Astrocyte (in vitro differentiated cells and primary cell): ENCODE measurements around the gene KRT7. TPM values are rescaled to one million over a fixed set of nuclear protein-coding genes. Genes with fewer than 3 reads are reported as not detected.

ENCODE experiments used
- DNase-seq: peaks from one replicate; pipeline ENCODE4 v3.0.0-alpha.2; 2010; ENCODE audit warnings: low read depth
- FAIRE-seq: peaks from 2 replicates; lab custom pipeline; 2011; peaks lifted over from hg19 to GRCh38; lab: Jason Lieb, UNC
- H2AFZ ChIP-seq: 2 replicates; pipeline ENCODE4 v1.6.0; 2012; ENCODE audit warnings: low read depth, low read length, inconsistent platforms
- H3K27ac ChIP-seq: 2 replicates; pipeline ENCODE4 v1.5.1; 2011; ENCODE audit warnings: low read depth, low read length, inconsistent platforms
- H3K27me3 ChIP-seq: 2 replicates; pipeline ENCODE4 v1.6.0; 2011; ENCODE audit warnings: low read length, inconsistent platforms; ENCODE audit not compliant: insufficient read depth
- H3K36me3 ChIP-seq: 2 replicates; pipeline ENCODE4 v1.5.1; 2011; ENCODE audit warnings: low read length, inconsistent platforms; ENCODE audit not compliant: insufficient read depth
- H3K4me1 ChIP-seq: 2 replicates; pipeline ENCODE4 v1.5.1; 2011; ENCODE audit warnings: low read length, inconsistent platforms; ENCODE audit not compliant: insufficient read depth
- H3K4me2 ChIP-seq: 2 replicates; pipeline ENCODE4 v1.6.0; 2012; ENCODE audit warnings: low read length, inconsistent platforms
- H3K4me3 ChIP-seq: 2 replicates; pipeline ENCODE4 v1.5.1; 2011; ENCODE audit warnings: low read depth, mild to moderate bottlenecking, low read length, inconsistent platforms; ENCODE audit not compliant: insufficient read depth
- H3K79me2 ChIP-seq: 2 replicates; pipeline ENCODE4 v1.6.0; 2012; ENCODE audit warnings: mild to moderate bottlenecking, low read length, inconsistent platforms; ENCODE audit not compliant: insufficient read depth
- H3K9ac ChIP-seq: 2 replicates; pipeline ENCODE4 v1.6.0; 2012; ENCODE audit warnings: mild to moderate bottlenecking, low read length, inconsistent platforms
- H3K9me3 ChIP-seq: 2 replicates; pipeline ENCODE4 v1.5.1; 2012; ENCODE audit warnings: low read depth, mild to moderate bottlenecking, low read length, inconsistent platforms; ENCODE audit not compliant: insufficient read depth
- H4K20me1 ChIP-seq: 2 replicates; pipeline ENCODE4 v1.6.0; 2012; ENCODE audit warnings: low read length, inconsistent platforms; ENCODE audit not compliant: insufficient read depth
- H3K27ac Mint-ChIP-seq: one replicate; pipeline ENCODE4 v1.8.0; 2021; ENCODE audit warnings: mild to moderate bottlenecking, mixed read lengths; ENCODE audit not compliant: unreplicated experiment
- H3K27me3 Mint-ChIP-seq: one replicate; pipeline ENCODE4 v1.8.0; 2021; ENCODE audit warnings: low read depth, mixed read lengths; ENCODE audit not compliant: unreplicated experiment
- H3K36me3 Mint-ChIP-seq: one replicate; pipeline ENCODE4 v1.8.0; 2021; ENCODE audit warnings: low read depth, mixed read lengths; ENCODE audit not compliant: unreplicated experiment
- H3K4me1 Mint-ChIP-seq: one replicate; pipeline ENCODE4 v1.8.0; 2021; ENCODE audit warnings: low read depth, mixed read lengths; ENCODE audit not compliant: unreplicated experiment
- H3K4me3 Mint-ChIP-seq: one replicate; pipeline ENCODE4 v1.8.0; 2021; ENCODE audit warnings: mild to moderate bottlenecking, moderate library complexity, mixed read lengths; ENCODE audit not compliant: unreplicated experiment
- H3K9me3 Mint-ChIP-seq: one replicate; pipeline ENCODE4 v1.8.0; 2021; ENCODE audit warnings: mild to moderate bottlenecking, mixed read lengths; ENCODE audit not compliant: unreplicated experiment
- EZH2 ChIP-seq: IDR thresholded peaks from 2 replicates; pipeline ENCODE4 v1.6.1; 2012; ENCODE audit warnings: mild to moderate bottlenecking, low read length, inconsistent platforms; ENCODE audit not compliant: insufficient read depth
- total RNA-seq: library from RNA; stranded (reverse); gene quantifications from 2 replicates; pipeline ENCODE4 v1.2.1, GENCODE V29; 2021
- TF ChIP-seq, protein P1 (sequence below): IDR thresholded peaks from 2 replicates; pipeline ENCODE4 v1.5.1; 2011; ENCODE audit warnings: low read depth, mild to moderate bottlenecking, inconsistent platforms, low read length, moderate library complexity; ENCODE audit not compliant: insufficient read depth

The KRT7 gene
- total RNA-seq, 1 donor from 2014 or later: 149 TPM

- no peaks in the 10 kb centered on the region for H3K9me3 ChIP-seq
- H3K27ac ChIP-seq: no peak overlapping the region
- H3K4me3 ChIP-seq: no peak overlapping the region
- Mint-ChIP-seq H3K27me3 (peaks cover 5% of the 10 kb centered on the region), H3K27ac (no peak overlapping the region), H3K9me3 (peaks cover 13% of the 10 kb centered on the region), H3K4me3 (no peak overlapping the region), H3K36me3 (no peaks in the 10 kb centered on the region), H3K4me1 (peaks cover 22% of the 10 kb centered on the region)
- FAIRE-seq: peak; percentile 17
- H3K4me2 ChIP-seq: no peak overlapping the region
- H2AFZ ChIP-seq: no peak overlapping the region
- peaks cover 19% of the 10 kb centered on the region for H3K4me1 ChIP-seq
- H3K79me2 ChIP-seq: no peaks in the 10 kb centered on the region
- H3K27me3 ChIP-seq: no peaks in the 10 kb centered on the region
- H3K9ac ChIP-seq: no peak overlapping the region
- no peak for DNase-seq
- H4K20me1 ChIP-seq: no peaks in the 10 kb centered on the region
- H3K36me3 ChIP-seq: no peaks in the 10 kb centered on the region
- TF ChIP-seq, protein P1, sequence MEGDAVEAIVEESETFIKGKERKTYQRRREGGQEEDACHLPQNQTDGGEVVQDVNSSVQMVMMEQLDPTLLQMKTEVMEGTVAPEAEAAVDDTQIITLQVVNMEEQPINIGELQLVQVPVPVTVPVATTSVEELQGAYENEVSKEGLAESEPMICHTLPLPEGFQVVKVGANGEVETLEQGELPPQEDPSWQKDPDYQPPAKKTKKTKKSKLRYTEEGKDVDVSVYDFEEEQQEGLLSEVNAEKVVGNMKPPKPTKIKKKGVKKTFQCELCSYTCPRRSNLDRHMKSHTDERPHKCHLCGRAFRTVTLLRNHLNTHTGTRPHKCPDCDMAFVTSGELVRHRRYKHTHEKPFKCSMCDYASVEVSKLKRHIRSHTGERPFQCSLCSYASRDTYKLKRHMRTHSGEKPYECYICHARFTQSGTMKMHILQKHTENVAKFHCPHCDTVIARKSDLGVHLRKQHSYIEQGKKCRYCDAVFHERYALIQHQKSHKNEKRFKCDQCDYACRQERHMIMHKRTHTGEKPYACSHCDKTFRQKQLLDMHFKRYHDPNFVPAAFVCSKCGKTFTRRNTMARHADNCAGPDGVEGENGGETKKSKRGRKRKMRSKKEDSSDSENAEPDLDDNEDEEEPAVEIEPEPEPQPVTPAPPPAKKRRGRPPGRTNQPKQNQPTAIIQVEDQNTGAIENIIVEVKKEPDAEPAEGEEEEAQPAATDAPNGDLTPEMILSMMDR: no peak
- no peak for TF ChIP-seq EZH2
Observed at GRCh38 chr12:52224151-52224550, 8.9 kb upstream of the KRT7 start.

GRCh38 chr12:52225752-52226151 lies 7.3 kb upstream of the KRT7 start:
- H3K9me3 ChIP-seq: no peaks in the 10 kb centered on the region
- Mint-ChIP-seq H3K27ac (no peak overlapping the region), H3K9me3 (peaks cover 13% of the 10 kb centered on the region), H3K4me1 (peaks cover 37% of the 10 kb centered on the region), H3K4me3 (no peak overlapping the region), H3K36me3 (no peaks in the 10 kb centered on the region), H3K27me3 (no peaks in the 10 kb centered on the region)
- FAIRE-seq (no peak), DNase-seq (no peak)
- H3K36me3 ChIP-seq: no peaks in the 10 kb centered on the region
- no peaks in the 10 kb centered on the region for H4K20me1 ChIP-seq
- H2AFZ ChIP-seq: no peak overlapping the region
- no peak overlapping the region for H3K4me3 ChIP-seq
- no peaks in the 10 kb centered on the region for H3K79me2 ChIP-seq
- no peak overlapping the region for H3K4me2 ChIP-seq
- peaks cover 32% of the 10 kb centered on the region for H3K4me1 ChIP-seq
- no peak overlapping the region for H3K27ac ChIP-seq
- TF ChIP-seq, protein P1: no peak
- no peak for TF ChIP-seq EZH2
- H3K9ac ChIP-seq: no peak overlapping the region
- no peaks in the 10 kb centered on the region for H3K27me3 ChIP-seq

DNA sequence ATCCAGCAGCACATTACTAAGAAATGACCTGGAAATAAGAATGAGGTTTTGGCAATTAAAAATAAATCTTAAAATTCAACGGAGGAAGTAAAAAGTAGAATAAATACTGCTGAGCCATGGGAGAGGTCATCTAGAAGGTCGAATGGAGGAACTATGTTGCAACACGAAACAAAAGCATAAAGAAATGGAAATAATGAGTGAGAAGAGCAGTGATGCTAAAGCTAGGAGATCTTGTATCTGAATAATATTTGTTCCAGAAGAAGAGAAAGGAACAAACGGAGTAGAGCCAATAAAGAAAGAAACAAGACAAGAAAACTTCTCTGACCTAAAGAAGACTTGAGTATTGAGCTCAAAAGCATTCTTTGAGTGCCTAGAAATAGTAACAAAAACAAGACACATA lies 6.6 kb upstream of the KRT7 start:
- no peaks in the 10 kb centered on the region for H3K36me3 ChIP-seq
- no peak overlapping the region for H3K4me3 Mint-ChIP-seq
- H3K4me3 ChIP-seq: no peak overlapping the region
- peak overlapping the region; percentile 22 for H3K4me2 ChIP-seq
- peaks cover 13% of the 10 kb centered on the region for H3K9me3 Mint-ChIP-seq
- no peak overlapping the region for H3K27ac ChIP-seq
- no peaks in the 10 kb centered on the region for H4K20me1 ChIP-seq
- no peaks in the 10 kb centered on the region for H3K36me3 Mint-ChIP-seq
- FAIRE-seq (no peak), DNase-seq (no peak)
- no peaks in the 10 kb centered on the region for H3K79me2 ChIP-seq
- H3K4me1 ChIP-seq: peaks cover 39% of the 10 kb centered on the region
- H3K4me1 Mint-ChIP-seq: peaks cover 44% of the 10 kb centered on the region
- no peaks in the 10 kb centered on the region for H3K27me3 Mint-ChIP-seq
- no peak overlapping the region for H3K9ac ChIP-seq
- peak overlapping the region; percentile 9 for H3K27ac Mint-ChIP-seq
- no peak overlapping the region for H2AFZ ChIP-seq
- TF ChIP-seq EZH2: no peak
- TF ChIP-seq, protein P1: no peak
- H3K9me3 ChIP-seq: no peaks in the 10 kb centered on the region
- H3K27me3 ChIP-seq: no peaks in the 10 kb centered on the region
